Glutamatergic neuron (in vitro differentiated cells): ENCODE measurements around the gene PRMT5. TPM values are rescaled to one million over a fixed set of nuclear protein-coding genes. Genes with fewer than 3 reads are reported as not detected.

Experiments
- DNase-seq: peaks from one replicate; pipeline ENCODE4 v3.0.0; 2022
- H3K27ac Mint-ChIP-seq: one replicate; pipeline ENCODE4 v1.8.0; 2020; ENCODE audit warnings: mild to moderate bottlenecking, mixed read lengths, inconsistent platforms; ENCODE audit not compliant: unreplicated experiment
- H3K27me3 Mint-ChIP-seq: one replicate; pipeline ENCODE4 v1.8.0; 2020; ENCODE audit warnings: mild to moderate bottlenecking, moderate library complexity, mixed read lengths, inconsistent platforms; ENCODE audit not compliant: unreplicated experiment
- H3K36me3 Mint-ChIP-seq: one replicate; pipeline ENCODE4 v1.8.0; 2020; ENCODE audit warnings: mild to moderate bottlenecking, mixed read lengths, inconsistent platforms; ENCODE audit not compliant: unreplicated experiment
- H3K4me1 Mint-ChIP-seq: one replicate; pipeline ENCODE4 v1.8.0; 2020; ENCODE audit warnings: mild to moderate bottlenecking, low read depth, mixed read lengths, inconsistent platforms; ENCODE audit not compliant: unreplicated experiment
- H3K4me3 Mint-ChIP-seq: one replicate; pipeline ENCODE4 v1.8.0; 2020; ENCODE audit warnings: mild to moderate bottlenecking, mixed read lengths, inconsistent platforms; ENCODE audit not compliant: unreplicated experiment
- H3K9me3 Mint-ChIP-seq: one replicate; pipeline ENCODE4 v1.8.0; 2020; ENCODE audit warnings: mild to moderate bottlenecking, moderate library complexity, mixed read lengths, inconsistent platforms; ENCODE audit not compliant: unreplicated experiment
- total RNA-seq: library from RNA; stranded (reverse); fragmentation: NEBNext Ultra II Directional; extraction: Animal tissue kit (Norgen Biotek cat#: 25700); gene quantifications from one replicate; pipeline ENCODE4 v1.2.1, GENCODE V29; 2021; ENCODE audit not compliant: unreplicated experiment
- TF ChIP-seq, protein P1 (sequence below): fragments of 200-600 bp; sonication (generic); IDR thresholded peaks from one replicate; pipeline ENCODE4 v1.5.0; 2021; ENCODE audit not compliant: partially characterized antibody, unreplicated experiment

PRMT5 gene
- total RNA-seq, 1 donor from 2014 or later, result 54.6 TPM

DNA sequence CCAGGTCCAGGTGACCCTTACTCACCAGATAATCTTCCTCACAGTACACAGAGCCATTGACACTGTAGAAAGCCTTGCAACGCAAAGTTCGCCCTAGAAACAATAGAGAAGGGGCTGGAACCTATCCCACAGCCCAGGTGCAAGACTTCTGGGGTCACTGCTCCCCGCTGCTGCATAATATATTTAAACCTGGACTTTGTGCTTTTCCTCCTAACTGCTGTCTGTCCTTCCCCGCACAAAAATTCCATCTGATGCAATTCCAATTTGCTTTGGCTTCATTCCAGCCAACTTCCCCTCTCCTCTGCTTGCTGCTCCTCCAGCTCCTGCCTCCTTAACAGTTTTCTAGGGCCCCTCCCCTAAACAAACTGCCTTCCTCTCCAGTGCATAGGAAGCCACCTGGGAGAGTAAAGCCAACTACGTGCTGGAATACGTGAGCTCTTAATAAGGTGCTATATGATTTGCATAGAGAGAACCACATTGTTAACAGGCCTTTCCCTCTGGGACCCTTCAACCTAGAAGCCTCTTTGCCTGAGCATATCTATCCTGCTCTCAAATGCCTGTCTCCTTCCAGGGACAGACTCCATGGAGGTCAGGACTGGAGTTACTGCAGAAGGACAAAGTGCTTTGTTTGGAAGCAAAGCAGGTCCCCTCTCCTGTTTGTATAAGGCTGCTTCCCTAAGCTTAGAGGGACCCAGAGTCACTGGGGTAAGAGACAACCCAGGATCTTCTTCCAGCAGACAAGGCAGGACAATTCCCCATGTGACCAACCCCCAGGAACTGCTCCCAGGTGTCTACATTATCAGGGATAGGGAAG lies 47.7 kb upstream of the PRMT5 start:
- Mint-ChIP-seq H3K4me1 (peaks cover 18% of the 10 kb centered on the region), H3K4me3 (no peak overlapping the region)

DNA sequence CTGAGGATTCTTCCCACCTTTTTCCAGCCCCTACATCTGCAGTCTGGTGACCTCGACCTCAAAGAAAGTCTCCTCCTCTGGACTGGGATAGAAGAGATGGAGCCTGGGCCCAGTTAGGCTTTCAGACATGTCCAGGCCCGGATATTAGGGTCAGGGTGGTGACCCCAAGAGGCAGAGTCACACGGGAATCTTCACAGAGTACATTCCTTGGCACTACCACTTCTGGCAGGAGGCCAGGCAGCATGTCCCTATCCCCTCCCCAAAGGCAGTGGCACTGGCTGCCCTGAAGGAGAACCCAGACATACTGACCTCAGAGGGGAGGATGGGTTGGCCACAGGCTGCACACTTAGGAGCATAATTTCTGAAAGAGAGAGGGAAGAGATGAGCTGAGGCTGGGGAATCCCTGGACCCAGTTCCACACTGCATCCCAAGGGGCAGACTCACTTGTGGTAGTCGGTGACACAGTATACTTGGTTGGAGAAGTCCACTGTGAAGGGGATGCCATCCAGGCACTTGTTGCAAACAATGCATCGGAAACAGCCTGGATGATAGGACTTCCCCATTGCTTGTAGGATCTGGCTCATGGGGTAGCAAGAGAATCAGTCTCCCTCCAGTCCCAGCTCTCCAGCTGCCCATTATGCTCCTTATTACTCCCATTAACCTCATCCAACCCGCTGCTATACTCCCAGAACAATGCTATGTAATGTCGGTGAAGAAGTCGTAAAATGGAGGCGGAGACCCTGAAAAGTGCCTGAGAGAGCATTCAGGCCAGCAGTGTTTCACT lies 45.5 kb upstream of the PRMT5 start:
- DNase-seq, result no peak
- Mint-ChIP-seq H3K27me3 (peaks cover 8% of the 10 kb centered on the region), H3K4me1 (peaks cover 18% of the 10 kb centered on the region), H3K36me3 (no peaks in the 10 kb centered on the region), H3K27ac (no peak overlapping the region), H3K9me3 (peaks cover 1% of the 10 kb centered on the region), H3K4me3 (no peak overlapping the region)
- TF ChIP-seq, protein P1, sequence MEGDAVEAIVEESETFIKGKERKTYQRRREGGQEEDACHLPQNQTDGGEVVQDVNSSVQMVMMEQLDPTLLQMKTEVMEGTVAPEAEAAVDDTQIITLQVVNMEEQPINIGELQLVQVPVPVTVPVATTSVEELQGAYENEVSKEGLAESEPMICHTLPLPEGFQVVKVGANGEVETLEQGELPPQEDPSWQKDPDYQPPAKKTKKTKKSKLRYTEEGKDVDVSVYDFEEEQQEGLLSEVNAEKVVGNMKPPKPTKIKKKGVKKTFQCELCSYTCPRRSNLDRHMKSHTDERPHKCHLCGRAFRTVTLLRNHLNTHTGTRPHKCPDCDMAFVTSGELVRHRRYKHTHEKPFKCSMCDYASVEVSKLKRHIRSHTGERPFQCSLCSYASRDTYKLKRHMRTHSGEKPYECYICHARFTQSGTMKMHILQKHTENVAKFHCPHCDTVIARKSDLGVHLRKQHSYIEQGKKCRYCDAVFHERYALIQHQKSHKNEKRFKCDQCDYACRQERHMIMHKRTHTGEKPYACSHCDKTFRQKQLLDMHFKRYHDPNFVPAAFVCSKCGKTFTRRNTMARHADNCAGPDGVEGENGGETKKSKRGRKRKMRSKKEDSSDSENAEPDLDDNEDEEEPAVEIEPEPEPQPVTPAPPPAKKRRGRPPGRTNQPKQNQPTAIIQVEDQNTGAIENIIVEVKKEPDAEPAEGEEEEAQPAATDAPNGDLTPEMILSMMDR, result no peak

More for the DNA sequence above, 47.7 kb upstream of the PRMT5 start:
- DNase-seq, result no peak
- H3K27me3 Mint-ChIP-seq, result peaks cover 13% of the 10 kb centered on the region
- no peak overlapping the region for H3K27ac Mint-ChIP-seq
- TF ChIP-seq, protein P1, result no peak
- peaks cover 4% of the 10 kb centered on the region for H3K9me3 Mint-ChIP-seq
- H3K36me3 Mint-ChIP-seq, result no peaks in the 10 kb centered on the region

DNA sequence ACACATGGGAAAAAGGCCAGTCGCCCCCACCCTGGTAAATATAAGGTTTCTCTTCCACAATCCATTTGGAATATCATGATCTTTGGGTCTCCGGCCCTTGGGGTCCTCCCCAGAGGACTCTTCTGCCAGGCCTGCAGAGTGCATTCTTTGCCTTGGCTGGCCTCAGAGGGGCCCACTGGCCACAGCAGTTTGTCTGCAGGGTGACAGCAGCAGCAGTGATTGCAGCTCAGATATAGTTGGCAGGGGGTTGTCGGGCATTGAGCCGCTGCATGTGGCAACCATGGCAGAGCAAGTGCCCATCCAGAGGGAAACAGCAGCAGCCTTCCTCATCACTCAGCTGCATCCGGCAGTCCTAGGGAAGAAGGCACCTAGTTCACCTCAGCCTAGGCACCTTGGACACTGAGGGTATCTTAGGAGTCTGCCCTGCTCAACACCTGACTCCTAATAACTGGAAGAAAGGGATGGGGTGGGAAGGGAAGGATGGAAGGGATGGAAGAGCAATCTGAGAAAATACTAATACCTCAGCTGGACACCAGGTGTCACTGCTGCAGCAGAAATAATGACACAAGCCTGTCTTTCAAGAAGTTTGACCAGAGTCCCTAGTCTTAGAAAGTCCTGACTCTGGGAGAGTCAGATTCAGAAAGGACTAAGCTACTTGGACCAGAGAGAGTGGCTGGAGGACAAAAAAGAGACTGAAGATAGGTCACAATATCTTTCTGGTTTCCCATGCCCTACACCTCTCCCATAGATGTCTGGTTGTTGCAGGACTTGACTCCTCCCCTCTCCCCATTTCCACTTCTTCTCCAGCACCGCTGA lies 44.2 kb upstream of the PRMT5 start:
- Mint-ChIP-seq H3K4me1 (peaks cover 14% of the 10 kb centered on the region), H3K27me3 (peaks cover 4% of the 10 kb centered on the region), H3K4me3 (no peak overlapping the region), H3K27ac (no peak overlapping the region), H3K36me3 (no peaks in the 10 kb centered on the region), H3K9me3 (peaks cover 1% of the 10 kb centered on the region)
- peak; percentile 49 for DNase-seq
- TF ChIP-seq, protein P1, result peak; percentile 72

DNA sequence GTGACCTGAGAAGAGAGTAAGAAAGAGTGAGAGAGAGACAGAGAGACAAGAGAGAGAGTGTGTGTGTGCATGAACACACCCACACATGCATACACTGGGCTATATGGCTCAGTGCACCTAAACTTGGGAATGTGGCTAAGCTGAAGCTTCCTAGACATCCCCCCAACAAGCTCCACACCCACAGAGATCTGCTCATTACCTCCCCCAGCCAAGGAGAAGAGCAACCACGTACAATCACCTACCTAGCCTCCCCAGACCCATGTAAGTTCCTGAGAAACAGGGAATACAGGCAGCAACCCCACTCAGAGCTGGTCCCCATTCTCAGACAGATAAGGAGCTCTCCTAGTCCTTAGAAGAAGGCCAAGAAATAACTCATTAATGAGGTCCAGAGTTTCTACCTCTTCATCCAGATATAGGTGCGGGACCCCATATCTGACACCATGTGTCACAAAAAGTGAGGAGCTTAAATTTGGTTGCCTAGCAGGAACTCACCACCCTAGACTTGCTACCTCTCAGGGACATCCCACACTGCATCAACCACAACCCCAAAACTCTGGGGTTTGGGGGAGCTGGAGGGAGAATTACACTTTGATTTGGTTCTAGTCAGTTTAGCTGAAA lies 43.2 kb upstream of the PRMT5 start:
- Mint-ChIP-seq H3K27me3 (peaks cover 2% of the 10 kb centered on the region), H3K27ac (no peak overlapping the region), H3K4me1 (peaks cover 8% of the 10 kb centered on the region), H3K9me3 (peaks cover 1% of the 10 kb centered on the region), H3K36me3 (no peaks in the 10 kb centered on the region), H3K4me3 (no peak overlapping the region)
- TF ChIP-seq, protein P1, result no peak
- DNase-seq, result no peak
